ENCODE measurements around the gene HPS5. TPM values are rescaled to one million over a fixed set of nuclear protein-coding genes. Genes with fewer than 3 reads are reported as not detected.

The HPS5 gene
- total RNA-seq, 1 experiment from 2014 or later, result 15.4 TPM

GRCh38 chr11:18320617-18321016, 1.3 kb downstream of the HPS5 start:
- H2BK20ac ChIP-seq (ENCODE audit: low read depth, low read length, poor library complexity, severe bottlenecking), result no peak overlapping the region
- no peak overlapping the region for H3K4ac ChIP-seq (ENCODE audit: low read depth, low read length)
- no peaks in the 10 kb centered on the region for H3K27me3 ChIP-seq (ENCODE audit: insufficient read depth, low read length)
- no peak overlapping the region for H4K91ac ChIP-seq (ENCODE audit: insufficient read length, low read depth, low read length)
- H4K8ac ChIP-seq (replicated peaks; ENCODE audit: insufficient read length, low read depth, low read length), result no peak overlapping the region
- peaks cover 7% of the 10 kb centered on the region for H3K23me2 ChIP-seq (ENCODE audit: insufficient read length, low read depth, low read length, poor library complexity, severe bottlenecking)
- peak overlapping the region; percentile 98 for H3K4me2 ChIP-seq (ENCODE audit: insufficient read depth, insufficient read length, low read length)
- DNase-seq, result no peak
- no peak overlapping the region for H3K23ac ChIP-seq (ENCODE audit: insufficient read length, low read depth, low read length)
- TF ChIP-seq CTCF (conservative IDR thresholded peaks at IDR 0.05), result no peak
- no peak overlapping the region for H2BK12ac ChIP-seq (ENCODE audit: insufficient read length, low read depth, low read length)
- Mint-ChIP-seq H3K4me3 (peak overlapping the region; percentile 14 to 71), H3K9me3 (no peaks in the 10 kb centered on the region; a peak in 1 of 5 replicates), H3K36me3 (ENCODE audit: insufficient read depth in 1 of 3, low read depth in 3 of 3) (peaks cover 2 to 21% (median 16%) of the 10 kb centered on the region in 3 experiments; a peak in 5 of 7 replicates), H3K27me3 (ENCODE audit: low read depth) (no peaks in the 10 kb centered on the region), H3K27ac (no peak overlapping the region), H3K4me1 (peaks cover 26 to 35% of the 10 kb centered on the region in 2 experiments)
- H3K56ac ChIP-seq (ENCODE audit: insufficient read length, low read depth, low read length), result no peak overlapping the region
- H4K20me1 ChIP-seq (ENCODE audit: control insufficient read depth, insufficient read depth, insufficient read length), result no peaks in the 10 kb centered on the region
- H3K27ac ChIP-seq (ENCODE audit: insufficient read length, low read depth, low read length), result no peak overlapping the region
- no peak overlapping the region for H2BK5ac ChIP-seq (ENCODE audit: insufficient read length, low read length)
- no peak overlapping the region for H2BK120ac ChIP-seq (ENCODE audit: low read depth, low read length, poor library complexity, severe bottlenecking)
- no peak overlapping the region for H3K14ac ChIP-seq (ENCODE audit: insufficient read depth, low read length)
- H3K9me3 ChIP-seq (ENCODE audit: control insufficient read depth, low read depth, low read length), result no peaks in the 10 kb centered on the region
- no peak overlapping the region for H3T11ph ChIP-seq (ENCODE audit: low read length)
- no peaks in the 10 kb centered on the region; the same call in 1 of the 2 replicates for H3K4me1 ChIP-seq (ENCODE audit: insufficient read depth, low read length)
- no peak overlapping the region for H2BK15ac ChIP-seq (ENCODE audit: low read depth, low read length)
- no peak overlapping the region for H3K18ac ChIP-seq (ENCODE audit: insufficient read length, low read depth, low read length)
- H2AK5ac ChIP-seq (ENCODE audit: insufficient read length, low read length), result no peak overlapping the region
- peak overlapping the region; percentile 40 for H3K9ac ChIP-seq (ENCODE audit: extremely low read depth, insufficient read length, low read length)
- H3K79me2 ChIP-seq (ENCODE audit: insufficient read depth, low read length), result peaks cover 33% of the 10 kb centered on the region; the same call in 1 of the 2 replicates
- peaks cover 4% of the 10 kb centered on the region for H3K79me1 ChIP-seq (ENCODE audit: insufficient read depth, low read depth, low read length, poor library complexity, severe bottlenecking)
- no peak overlapping the region for H2AFZ ChIP-seq (ENCODE audit: low read length)
- H4K5ac ChIP-seq (ENCODE audit: insufficient read length, low read depth, low read length), result no peak overlapping the region

All from H9 (cell line).